Keratinocyte (primary cell): ENCODE data around the gene QRICH2.

ENCODE experiments used
- CTCF ChIP-seq, 3 experiments: IDR thresholded peaks in 1 of 3; conservative IDR thresholded peaks in 1 of 3; optimal IDR thresholded peaks in 1 of 3; 2 replicates in 2 of 3; 3 replicates in 1 of 3; pipeline versions ENCODE3 to v1.5.1; 2011; ENCODE audit warnings: low read length in 3 of 3, mild to moderate bottlenecking in 3 of 3, moderate library complexity in 2 of 3, control low read depth in 1 of 3, inconsistent platforms in 1 of 3; ENCODE audit not compliant: insufficient read depth in 2 of 3; ENCODE audit errors: extremely low read depth in 1 of 3
- EZH2 ChIP-seq: IDR thresholded peaks from one replicate; pipeline ENCODE4 v1.6.1; 2012; ENCODE audit warnings: inconsistent platforms, mild to moderate bottlenecking, low read length, moderate library complexity

- TF ChIP-seq EZH2 (no peak), CTCF (optimal IDR thresholded peaks at IDR 0.05 in 1 of 3, IDR thresholded peaks at IDR 0.05 in 1 of 3, conservative IDR thresholded peaks at IDR 0.05 in 1 of 3; ENCODE audit: extremely low read depth in 1 of 3, insufficient read depth in 2 of 3, low read length in 3 of 3) (no peak)
These were observed 72.2 kb downstream of the QRICH2 start for GRCh38 chr17:76235883-76236282.
